GM23338 (cell line): ENCODE results near the gene EIF2A. TPM values are rescaled to one million over a fixed set of nuclear protein-coding genes. Genes with fewer than 3 reads are reported as not detected.

Source experiments
- ATAC-seq: fragments of 200-7000 bp; cut with Tn5 transposase; 3 replicates; pipeline ENCODE4 v1.9.1; 2020
- DNase-seq: peaks from one replicate; pipeline ENCODE4 v3.0.0-alpha.2; 2015; ENCODE audit warnings: low spot score
- H2AFZ ChIP-seq: fragments of 200-600 bp; sonication (generic); 2 replicates; pipeline ENCODE4 v1.8.0; 2016; ENCODE audit warnings: antibody characterized with exemption, mild to moderate bottlenecking, moderate library complexity
- H3F3A ChIP-seq: fragments of 200-600 bp; sonication (generic); replicated peaks from 2 replicates; pipeline ENCODE4 v1.8.0; 2017; ENCODE audit warnings: antibody characterized with exemption, mixed run types, low read depth
- H3K27ac ChIP-seq: fragments of 200-600 bp; sonication (generic); 2 replicates; pipeline ENCODE4 v1.6.1; 2016; ENCODE audit warnings: low read depth
- H3K27me3 ChIP-seq: fragments of 200-600 bp; sonication (generic); 2 replicates; pipeline ENCODE4 v1.8.0; 2016; ENCODE audit warnings: mild to moderate bottlenecking, mixed run types, moderate library complexity; ENCODE audit not compliant: insufficient read depth
- H3K36me3 ChIP-seq: fragments of 200-600 bp; sonication (generic); 2 replicates; pipeline ENCODE4 v1.8.0; 2016; ENCODE audit warnings: mild to moderate bottlenecking; ENCODE audit not compliant: insufficient read depth
- H3K4me1 ChIP-seq: fragments of 200-600 bp; sonication (generic); 2 replicates; pipeline ENCODE4 v1.8.0; 2016; ENCODE audit warnings: mild to moderate bottlenecking, moderate library complexity; ENCODE audit not compliant: insufficient read depth
- H3K4me2 ChIP-seq: fragments of 200-600 bp; sonication (generic); 2 replicates; pipeline ENCODE4 v1.7.1; 2017; ENCODE audit warnings: mixed run types
- H3K4me3 ChIP-seq: fragments of 200-600 bp; sonication (generic); 2 replicates; pipeline ENCODE4 v1.6.1; 2016; ENCODE audit warnings: mixed run types
- H3K79me2 ChIP-seq: fragments of 200-600 bp; sonication (generic); replicated peaks from 2 replicates; pipeline ENCODE4 v1.8.0; 2017; ENCODE audit warnings: mild to moderate bottlenecking; ENCODE audit not compliant: insufficient read depth
- H3K9me2 ChIP-seq: fragments of 200-600 bp; sonication (generic); 2 replicates; pipeline ENCODE4 v1.8.0; 2017; ENCODE audit not compliant: insufficient read depth
- H4K20me1 ChIP-seq: fragments of 200-600 bp; sonication (generic); replicated peaks from 2 replicates; pipeline ENCODE4 v1.8.0; 2017; ENCODE audit warnings: mild to moderate bottlenecking; ENCODE audit not compliant: insufficient read depth
- H3K27ac Mint-ChIP-seq: 2 replicates; pipeline ENCODE4 v1.8.0; 2020; ENCODE audit warnings: inconsistent platforms, mild to moderate bottlenecking, moderate library complexity, mixed read lengths
- H3K27me3 Mint-ChIP-seq: 3 replicates; pipeline ENCODE4 v1.8.0; 2022; ENCODE audit warnings: low read depth, mild to moderate bottlenecking, moderate library complexity, mixed read lengths, inconsistent platforms; ENCODE audit not compliant: insufficient read depth, poor library complexity
- H3K36me3 Mint-ChIP-seq: 3 replicates; pipeline ENCODE4 v1.8.0; 2021; ENCODE audit warnings: low read depth, mild to moderate bottlenecking, inconsistent platforms, moderate library complexity, mixed read lengths
- H3K4me1 Mint-ChIP-seq: 3 replicates; pipeline ENCODE4 v1.8.0; 2020; ENCODE audit warnings: mild to moderate bottlenecking, inconsistent platforms, mixed read lengths
- H3K4me3 Mint-ChIP-seq: 3 replicates; pipeline ENCODE4 v1.8.0; 2021; ENCODE audit warnings: moderate library complexity, mild to moderate bottlenecking, inconsistent platforms, mixed read lengths
- H3K9me3 Mint-ChIP-seq: 3 replicates; pipeline ENCODE4 v1.8.0; 2020; ENCODE audit warnings: moderate library complexity, mild to moderate bottlenecking, inconsistent platforms, mixed read lengths
- ETS1 ChIP-seq: IDR thresholded peaks from 2 replicates; pipeline ENCODE4 v1.6.1; 2016; ENCODE audit warnings: antibody characterized with exemption
- EZH2phosphoT487 ChIP-seq: fragments of 200-600 bp; sonication (generic); IDR thresholded peaks from one replicate; pipeline ENCODE4 v1.8.1; 2018; ENCODE audit warnings: antibody characterized with exemption; ENCODE audit not compliant: unreplicated experiment
- JUNB ChIP-seq: IDR thresholded peaks from one replicate; pipeline ENCODE4 v1.6.1; 2016; ENCODE audit warnings: antibody characterized with exemption; ENCODE audit not compliant: unreplicated experiment
- POLR2AphosphoS5 ChIP-seq: IDR thresholded peaks from 2 replicates; pipeline ENCODE4 v1.6.1; 2016; ENCODE audit warnings: antibody characterized with exemption, low read depth
- STAT1 ChIP-seq: IDR thresholded peaks from one replicate; pipeline ENCODE4 v1.6.1; 2016; ENCODE audit warnings: antibody characterized with exemption; ENCODE audit not compliant: unreplicated experiment
- ZNF331 ChIP-seq: fragments of 250-450 bp; sonication (Bioruptor Pico); IDR thresholded peaks from 2 replicates; pipeline ENCODE4 v1.5.0; 2020; ENCODE audit warnings: low read depth, mild to moderate bottlenecking, moderate library complexity
- ZNF462 ChIP-seq: fragments of 250-450 bp; sonication (Bioruptor Pico); IDR thresholded peaks from 2 replicates; pipeline ENCODE4 v1.5.0; 2020; ENCODE audit warnings: mild to moderate bottlenecking, moderate library complexity
- polyA plus RNA-seq: library from polyadenylated mRNA; unstranded; fragments of >200 nt; fragmentation: Nextera tagmentation; extraction: Ambion mirVana; gene quantifications from 2 replicates; pipeline ENCODE4 v1.2.1, GENCODE V29; 2016
- total RNA-seq: library from RNA; depleted of rRNA; stranded (reverse); fragments of >200 nt; shearing (Covaris generic); gene quantifications from 2 replicates; pipeline ENCODE4 v1.2.3, GENCODE V29; 2014
- TF ChIP-seq, protein P1 (sequence below): IDR thresholded peaks from one replicate; pipeline ENCODE4 v1.6.1; 2018; ENCODE audit warnings: antibody characterized with exemption; ENCODE audit not compliant: unreplicated experiment

The EIF2A gene
- total and polyA plus RNA-seq, 2 experiments from 2014 or later = 95.2 to 153 TPM

DNA sequence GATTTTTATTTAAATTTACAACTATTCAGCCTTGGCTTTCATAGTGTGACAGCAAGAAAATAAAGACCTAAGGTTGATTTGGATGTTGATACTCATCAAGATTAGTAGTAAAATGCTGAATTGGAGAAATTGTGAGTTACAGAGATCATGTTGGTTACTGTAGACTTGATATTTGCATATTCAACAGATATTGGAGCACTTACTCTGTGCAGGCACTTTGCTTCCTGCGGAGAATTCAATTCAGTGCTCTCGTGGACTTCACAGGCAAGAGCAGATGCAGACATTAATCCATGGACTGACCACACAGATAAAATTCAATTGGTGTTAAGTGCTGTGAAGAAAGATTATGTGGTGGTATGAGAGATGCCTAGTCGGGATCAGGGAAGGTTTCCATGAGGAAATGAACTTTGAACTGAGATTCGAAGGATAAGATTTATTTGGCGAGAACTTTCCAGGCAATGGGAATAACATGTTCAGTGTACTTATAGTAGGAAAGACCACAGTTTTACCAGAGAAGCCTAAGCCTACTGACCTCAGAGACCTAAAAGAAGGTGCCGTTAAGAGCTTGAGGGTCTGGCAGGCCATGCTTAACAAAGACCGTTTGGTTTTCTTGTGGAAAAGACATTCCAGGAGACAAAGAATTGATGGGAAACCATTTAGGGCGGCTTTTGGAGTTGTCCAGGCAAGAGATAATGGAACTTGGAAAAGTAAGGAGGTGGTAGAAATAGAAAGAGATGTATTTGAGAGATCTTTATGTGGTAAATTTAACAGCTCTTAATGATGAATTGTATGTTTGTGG lies 60.9 kb downstream of the EIF2A start:
- Histone ChIP-seq H3K36me3 (no peaks in the 10 kb centered on the region), H3K79me2 (peaks cover 92% of the 10 kb centered on the region), H3K4me2 (peak overlapping the region; percentile 10), H3K27ac (0 out of 2 replicates have a peak overlapping the region, but pooled peaks have one; percentile 14), H4K20me1 (peaks cover 13% of the 10 kb centered on the region; the same call in 1 of the 2 replicates), H3K27me3 (no peaks in the 10 kb centered on the region), H3K4me1 (peaks cover 32% of the 10 kb centered on the region), H3F3A (no peaks in the 10 kb centered on the region), H3K4me3 (peak overlapping the region; percentile 5; the same call in 1 of the 2 replicates), H3K9me2 (no peaks in the 10 kb centered on the region), H2AFZ (no peak overlapping the region)
- peaks cover 42% of the 10 kb centered on the region for H3K36me3 Mint-ChIP-seq
- peak overlapping the region; percentile 1 for H3K27ac Mint-ChIP-seq
- peak; percentile 58 for DNase-seq
- peak overlapping the region; percentile 1; the same call in 2 of the 3 replicates for H3K4me3 Mint-ChIP-seq
- peaks cover 9% of the 10 kb centered on the region for H3K27me3 Mint-ChIP-seq
- no peak for TF ChIP-seq JUNB
- TF ChIP-seq EZH2phosphoT487 = no peak
- TF ChIP-seq POLR2AphosphoS5 = no peak
- no peak for TF ChIP-seq STAT1
- no peak for TF ChIP-seq ETS1
- TF ChIP-seq ZNF331 (CRISPR knock-in tag) = no peak
- 0 out of 2 replicates have a peak, but pooled peaks have one; percentile 28 for TF ChIP-seq ZNF462 (CRISPR knock-in tag)
- TF ChIP-seq, protein P1, sequence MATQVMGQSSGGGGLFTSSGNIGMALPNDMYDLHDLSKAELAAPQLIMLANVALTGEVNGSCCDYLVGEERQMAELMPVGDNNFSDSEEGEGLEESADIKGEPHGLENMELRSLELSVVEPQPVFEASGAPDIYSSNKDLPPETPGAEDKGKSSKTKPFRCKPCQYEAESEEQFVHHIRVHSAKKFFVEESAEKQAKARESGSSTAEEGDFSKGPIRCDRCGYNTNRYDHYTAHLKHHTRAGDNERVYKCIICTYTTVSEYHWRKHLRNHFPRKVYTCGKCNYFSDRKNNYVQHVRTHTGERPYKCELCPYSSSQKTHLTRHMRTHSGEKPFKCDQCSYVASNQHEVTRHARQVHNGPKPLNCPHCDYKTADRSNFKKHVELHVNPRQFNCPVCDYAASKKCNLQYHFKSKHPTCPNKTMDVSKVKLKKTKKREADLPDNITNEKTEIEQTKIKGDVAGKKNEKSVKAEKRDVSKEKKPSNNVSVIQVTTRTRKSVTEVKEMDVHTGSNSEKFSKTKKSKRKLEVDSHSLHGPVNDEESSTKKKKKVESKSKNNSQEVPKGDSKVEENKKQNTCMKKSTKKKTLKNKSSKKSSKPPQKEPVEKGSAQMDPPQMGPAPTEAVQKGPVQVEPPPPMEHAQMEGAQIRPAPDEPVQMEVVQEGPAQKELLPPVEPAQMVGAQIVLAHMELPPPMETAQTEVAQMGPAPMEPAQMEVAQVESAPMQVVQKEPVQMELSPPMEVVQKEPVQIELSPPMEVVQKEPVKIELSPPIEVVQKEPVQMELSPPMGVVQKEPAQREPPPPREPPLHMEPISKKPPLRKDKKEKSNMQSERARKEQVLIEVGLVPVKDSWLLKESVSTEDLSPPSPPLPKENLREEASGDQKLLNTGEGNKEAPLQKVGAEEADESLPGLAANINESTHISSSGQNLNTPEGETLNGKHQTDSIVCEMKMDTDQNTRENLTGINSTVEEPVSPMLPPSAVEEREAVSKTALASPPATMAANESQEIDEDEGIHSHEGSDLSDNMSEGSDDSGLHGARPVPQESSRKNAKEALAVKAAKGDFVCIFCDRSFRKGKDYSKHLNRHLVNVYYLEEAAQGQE = no peak
- no peaks in the 10 kb centered on the region; the same call in 2 of the 3 replicates for H3K9me3 Mint-ChIP-seq
- ATAC-seq = no peak
- peaks cover 38% of the 10 kb centered on the region for H3K4me1 Mint-ChIP-seq
